Jurkat, Clone E6-1 (cell line): Measurements from ENCODE around the gene PVR. TPM values are rescaled to one million over a fixed set of nuclear protein-coding genes. Genes with fewer than 3 reads are reported as not detected.
"Not testable (repeated sequence)": the region's sequence is repeated elsewhere in the genome, so short reads cannot be mapped to it uniquely, and the experiment has no call there.

Experiments
- DNase-seq: peaks from one replicate; pipeline ENCODE4 v3.0.0-alpha.2; 2011; ENCODE audit warnings: low read depth, low spot score
- H3K4me3 ChIP-seq: 2 replicates; pipeline ENCODE4 v1.5.1; 2011; ENCODE audit warnings: mild to moderate bottlenecking, low read length, control low read depth, moderate library complexity
- polyA plus RNA-seq: library from polyadenylated mRNA; unstranded; fragments of >200 nt; gene quantifications from one replicate; pipeline ENCODE4 v1.2.1, GENCODE V29; 2012; ENCODE audit warnings: missing spikeins; ENCODE audit not compliant: insufficient read length, insufficient read depth

PVR gene, protein sequence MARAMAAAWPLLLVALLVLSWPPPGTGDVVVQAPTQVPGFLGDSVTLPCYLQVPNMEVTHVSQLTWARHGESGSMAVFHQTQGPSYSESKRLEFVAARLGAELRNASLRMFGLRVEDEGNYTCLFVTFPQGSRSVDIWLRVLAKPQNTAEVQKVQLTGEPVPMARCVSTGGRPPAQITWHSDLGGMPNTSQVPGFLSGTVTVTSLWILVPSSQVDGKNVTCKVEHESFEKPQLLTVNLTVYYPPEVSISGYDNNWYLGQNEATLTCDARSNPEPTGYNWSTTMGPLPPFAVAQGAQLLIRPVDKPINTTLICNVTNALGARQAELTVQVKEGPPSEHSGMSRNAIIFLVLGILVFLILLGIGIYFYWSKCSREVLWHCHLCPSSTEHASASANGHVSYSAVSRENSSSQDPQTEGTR
- 7.2 TPM for polyA plus RNA-seq

DNA sequence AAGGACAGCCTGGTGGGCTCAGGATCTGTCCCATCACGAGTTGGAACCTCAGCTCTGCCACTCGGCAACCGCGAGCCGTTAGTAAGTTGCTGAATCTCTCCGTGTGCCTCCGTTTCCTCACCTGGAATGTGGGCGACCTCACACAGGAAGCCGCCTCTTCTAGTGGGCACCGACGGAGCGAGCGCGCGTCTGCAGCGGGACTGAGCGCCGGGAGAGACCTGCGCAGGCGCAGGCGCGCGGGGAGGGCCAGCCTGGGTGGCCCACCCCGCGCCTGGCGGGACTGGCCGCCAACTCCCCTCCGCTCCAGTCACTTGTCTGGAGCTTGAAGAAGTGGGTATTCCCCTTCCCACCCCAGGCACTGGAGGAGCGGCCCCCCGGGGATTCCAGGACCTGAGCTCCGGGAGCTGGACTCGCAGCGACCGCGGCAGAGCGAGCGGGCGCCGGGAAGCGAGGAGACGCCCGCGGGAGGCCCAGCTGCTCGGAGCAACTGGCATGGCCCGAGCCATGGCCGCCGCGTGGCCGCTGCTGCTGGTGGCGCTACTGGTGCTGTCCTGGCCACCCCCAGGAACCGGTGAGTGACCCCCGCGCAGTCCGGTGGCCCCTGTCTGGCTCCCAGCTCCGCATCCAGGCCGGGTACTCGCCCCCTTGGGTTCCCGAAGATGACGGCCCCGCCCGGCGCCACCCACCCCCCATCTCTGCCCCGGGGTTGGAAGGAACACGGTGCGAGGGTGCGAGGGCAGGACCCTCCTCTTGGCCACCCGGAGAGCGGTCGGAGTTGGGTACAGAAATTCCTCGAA, at the start of gene PVR:
TSS of gene PVR (plus strand) at position 306 of the 797 bp plus-strand sequence. CDS start at position 493, 187 bp downstream.
- DNase-seq, result peak; percentile 34

DNA sequence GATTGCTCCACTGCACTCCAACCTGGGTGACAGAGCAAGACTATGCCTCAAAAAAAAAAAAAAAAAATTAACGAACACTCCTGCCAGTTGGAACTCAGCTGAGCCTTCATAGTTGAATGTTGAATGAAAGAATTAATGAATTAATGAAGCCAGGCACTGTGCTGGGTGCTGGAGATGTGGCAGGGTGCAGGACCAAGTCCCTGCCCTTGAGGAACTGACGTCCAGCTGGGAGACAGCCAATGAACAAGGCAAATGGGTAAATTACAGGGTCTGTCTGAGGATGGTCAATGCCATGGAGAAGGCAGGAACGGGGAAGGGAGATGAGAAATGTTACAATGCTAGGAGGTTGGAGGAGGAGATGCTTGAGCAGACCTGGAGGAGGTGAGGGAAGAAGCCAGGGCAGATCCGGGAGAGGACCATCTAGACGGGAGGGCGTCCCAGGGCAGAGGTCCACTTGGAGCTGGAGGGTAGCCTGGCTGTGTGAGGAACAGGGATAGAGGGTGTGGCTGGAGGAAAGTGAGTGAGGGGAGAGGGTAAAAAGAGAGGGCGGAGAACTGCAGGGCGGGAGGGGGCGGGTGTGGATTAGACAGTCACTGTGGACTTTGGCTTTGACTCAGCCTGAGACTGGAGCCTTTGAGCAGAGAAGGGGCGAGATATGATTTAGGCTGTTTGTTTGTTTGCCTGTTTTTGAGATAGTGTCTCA, 47.1 kb upstream of the PVR start:
- no peak for DNase-seq
- H3K4me3 ChIP-seq, result no peak overlapping the region

More for the DNA sequence above, at the start of gene PVR:
- H3K4me3 ChIP-seq, result peak within 1 kb of the TSS; percentile 64

DNA sequence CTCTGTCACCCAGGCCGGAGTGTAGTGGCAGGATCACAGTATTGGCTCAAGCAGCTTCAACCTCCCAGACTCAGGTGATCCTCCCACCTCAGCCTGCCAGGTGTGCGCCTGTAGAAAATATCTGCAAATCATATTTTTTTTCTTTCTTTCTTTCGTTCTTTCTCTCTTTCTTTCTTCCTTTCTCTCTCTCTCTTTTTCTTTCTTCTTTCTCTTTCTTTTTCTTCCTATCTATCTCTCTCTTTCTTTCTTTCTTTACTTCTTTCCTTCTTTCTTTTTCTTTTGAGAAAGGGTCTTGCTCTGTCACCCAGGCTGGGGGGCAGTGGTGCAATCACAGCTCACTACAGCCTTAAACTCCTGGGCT, 46.6 kb upstream of the PVR start:
- H3K4me3 ChIP-seq, result no peak overlapping the region
- DNase-seq, result no peak

DNA sequence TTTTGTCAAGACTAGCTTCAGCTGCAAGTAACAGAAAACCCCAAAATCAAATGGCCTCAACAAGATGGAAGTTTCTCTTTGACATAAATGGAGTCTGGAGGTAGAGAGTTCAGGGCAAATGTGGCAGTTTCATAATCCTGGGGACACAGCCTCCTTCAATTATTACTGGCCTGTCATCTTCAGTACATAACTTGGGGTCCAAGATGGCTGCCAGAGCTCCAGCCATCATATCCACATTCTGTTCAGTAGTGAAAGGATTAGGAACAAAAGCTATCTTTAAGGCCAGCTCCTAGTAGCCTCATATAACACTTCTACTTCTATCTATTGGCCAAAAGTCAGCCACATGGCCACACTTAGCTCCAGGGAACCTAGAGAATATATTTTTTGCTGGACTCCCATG, 45.4 kb upstream of the PVR start:
- DNase-seq, result no peak
- H3K4me3 ChIP-seq, result no peak overlapping the region

DNA sequence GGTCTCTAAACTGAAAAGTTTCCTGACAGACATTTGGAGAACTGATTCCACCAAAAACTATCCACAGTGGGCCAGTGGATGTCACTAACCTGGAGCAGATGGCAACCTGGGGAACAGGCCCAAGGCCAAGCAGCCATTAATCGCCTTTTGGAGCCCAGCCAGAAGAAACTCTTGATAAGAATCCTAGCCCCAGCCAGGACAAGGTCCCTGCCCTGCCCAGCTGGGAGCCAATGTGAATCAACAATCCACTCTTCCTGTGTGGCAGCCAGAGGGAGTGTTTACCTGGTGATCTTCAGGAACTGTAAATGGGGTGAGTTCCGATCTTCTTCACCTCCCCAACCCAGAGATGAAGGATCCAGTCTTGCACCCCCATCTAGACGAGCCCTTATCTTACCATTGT, 44.8 kb upstream of the PVR start:
- DNase-seq, result no peak
- no peak overlapping the region for H3K4me3 ChIP-seq

DNA sequence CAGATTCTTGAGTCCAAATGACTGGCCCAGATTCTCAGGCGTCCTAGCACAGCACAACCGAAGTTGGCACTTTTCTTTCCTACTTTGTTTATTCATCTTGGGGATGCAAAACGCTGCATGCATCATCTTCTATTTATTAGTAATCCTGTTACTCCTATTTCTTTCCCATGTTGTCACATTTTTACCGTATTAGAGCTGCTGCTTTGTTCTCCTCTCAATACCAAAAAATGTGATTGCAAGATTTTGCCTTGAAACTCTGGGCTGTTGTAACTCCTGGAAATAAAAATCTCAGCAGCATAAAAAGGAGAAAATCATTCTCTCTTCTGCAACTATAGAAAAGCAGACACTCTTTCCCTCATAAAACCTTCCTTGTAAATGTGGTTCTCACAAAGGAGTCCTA, 43.2 kb upstream of the PVR start:
- no peak overlapping the region for H3K4me3 ChIP-seq
- no peak for DNase-seq

DNA sequence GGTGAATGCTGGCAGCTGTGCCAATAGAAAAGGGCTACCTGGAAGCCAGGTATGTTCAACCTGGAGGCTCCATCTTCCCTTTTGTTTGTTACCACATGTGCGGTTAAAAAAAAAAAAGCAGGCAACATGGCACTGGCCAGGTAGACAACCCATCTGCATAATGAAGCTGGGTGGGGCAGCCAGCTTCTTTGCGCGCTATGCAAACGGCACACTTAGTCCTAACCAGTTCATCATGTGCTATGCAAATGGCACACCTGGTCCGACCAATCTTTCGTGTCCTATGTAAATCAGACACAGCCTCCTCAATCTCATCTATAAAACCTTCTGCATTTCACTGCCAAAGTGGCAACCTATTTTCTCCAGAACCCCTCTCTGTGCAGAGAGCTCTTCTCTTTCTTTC, 41.6 kb upstream of the PVR start:
- no peak overlapping the region for H3K4me3 ChIP-seq
- DNase-seq, result no peak

DNA sequence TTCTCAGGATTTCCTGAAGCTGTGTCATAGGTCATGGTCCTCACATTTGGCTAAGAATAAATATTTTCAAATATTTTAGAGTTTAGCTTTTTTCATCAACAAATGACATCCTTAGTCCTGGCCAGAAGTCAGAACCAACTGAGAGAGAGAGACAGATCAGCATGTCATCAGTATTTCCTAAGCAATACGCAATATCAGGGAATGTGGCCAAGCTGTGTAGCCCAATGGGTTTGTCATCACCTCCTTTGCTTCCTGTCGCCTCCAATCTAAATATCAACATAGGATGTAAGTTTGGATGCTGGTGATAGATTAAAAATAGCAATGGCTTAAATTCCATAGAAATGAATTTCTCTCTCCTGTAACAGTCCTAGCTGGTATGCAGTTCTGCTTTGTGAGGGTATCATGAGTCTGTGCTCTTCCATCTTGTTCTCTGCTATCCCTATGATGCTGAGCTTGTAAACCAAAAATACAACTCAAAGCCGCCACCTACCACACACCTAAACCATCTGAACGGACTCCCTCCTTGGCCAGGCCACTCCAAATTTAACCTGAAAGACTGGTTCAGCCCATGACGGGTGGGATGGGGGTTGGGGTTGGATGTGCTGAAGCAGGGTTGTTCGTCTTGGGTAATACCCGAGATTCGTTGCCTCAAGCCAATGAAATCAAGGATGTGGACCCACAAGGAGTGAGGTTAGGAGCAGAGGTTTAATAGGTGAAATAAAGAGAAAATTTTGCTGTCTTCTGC, 40.3 kb upstream of the PVR start:
- H3K4me3 ChIP-seq, result no peak overlapping the region
- no peak for DNase-seq

DNA sequence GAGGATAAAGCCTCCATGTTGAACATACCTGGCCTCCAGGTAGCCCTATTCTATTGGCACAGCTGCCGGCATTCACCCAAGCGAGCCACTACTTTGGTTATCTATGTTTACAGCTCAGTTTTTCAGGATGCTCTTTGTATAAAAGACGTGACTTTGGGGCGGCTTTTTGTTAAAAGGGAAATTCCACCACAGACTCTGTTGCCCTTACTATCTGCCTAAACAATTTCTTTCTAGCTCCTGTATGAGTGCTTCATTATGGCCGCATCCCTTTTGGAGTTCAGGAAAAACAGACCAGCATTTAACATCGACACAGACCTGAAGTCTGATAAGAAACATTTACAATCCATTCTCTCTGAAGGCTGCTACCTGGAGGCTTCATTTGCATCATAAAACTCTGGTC, 39.5 kb upstream of the PVR start:
- no peak for DNase-seq

DNA sequence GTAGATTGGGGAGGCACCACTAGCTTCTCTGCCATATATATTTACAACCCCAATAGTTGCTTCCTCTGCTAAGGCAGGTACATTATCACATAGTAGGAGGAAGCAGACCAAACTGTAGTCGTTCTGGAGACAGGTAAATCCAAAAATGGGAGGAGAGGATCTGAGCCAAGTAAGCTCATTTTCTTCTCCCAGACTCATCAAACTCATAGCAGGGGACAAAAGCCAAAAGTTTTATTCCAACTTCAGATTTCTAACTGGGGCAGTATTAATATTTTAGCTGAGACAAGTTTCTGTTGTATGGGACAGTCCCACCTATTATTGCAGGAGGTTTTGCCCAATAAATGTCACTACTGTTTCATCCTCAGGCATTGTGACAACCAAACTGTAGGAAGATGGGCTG, 38.2 kb upstream of the PVR start:
- no peak overlapping the region for H3K4me3 ChIP-seq
- no peak for DNase-seq

More for the DNA sequence above, 39.5 kb upstream of the PVR start:
- no peak overlapping the region for H3K4me3 ChIP-seq

DNA sequence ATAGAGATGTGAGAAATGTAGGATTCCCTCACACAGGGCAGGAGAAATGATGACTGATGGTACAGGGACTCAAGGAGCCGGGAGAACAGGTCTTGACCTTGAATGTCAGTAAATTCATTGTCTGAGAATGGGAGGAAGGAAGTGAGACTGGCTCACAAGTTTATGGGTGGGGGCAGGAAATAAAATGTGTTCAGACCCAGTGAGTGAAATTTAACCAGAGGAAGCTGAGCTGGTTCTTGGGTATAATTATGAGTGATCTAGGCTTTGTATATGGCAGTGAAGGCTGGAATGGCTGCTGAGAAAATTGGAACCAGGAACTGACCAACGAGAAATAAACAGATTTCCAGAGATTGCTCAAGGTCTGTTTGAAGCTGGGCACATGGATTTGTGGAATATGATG, 36.7 kb upstream of the PVR start:
- no peak overlapping the region for H3K4me3 ChIP-seq
- DNase-seq, result no peak

DNA sequence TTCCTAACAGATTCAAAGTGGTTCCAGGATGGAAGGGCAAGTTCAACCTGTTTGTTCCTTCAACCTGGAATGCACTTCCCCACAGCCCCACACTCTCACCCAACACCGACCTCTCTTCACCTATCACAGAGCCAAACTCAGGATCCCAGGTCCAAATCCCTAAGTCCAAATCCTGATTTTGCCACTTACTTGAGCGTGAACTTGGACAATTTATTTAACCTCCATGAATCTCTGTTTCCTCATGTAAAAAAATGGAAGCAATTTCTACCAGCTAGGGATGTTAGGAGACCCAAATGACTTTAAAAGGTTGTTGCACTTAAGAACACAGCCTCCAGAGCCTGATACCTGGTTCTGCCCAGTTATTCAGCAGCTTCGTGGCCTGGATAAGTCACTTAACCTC, 35.8 kb upstream of the PVR start:
- DNase-seq, result no peak
- no peak overlapping the region for H3K4me3 ChIP-seq

DNA sequence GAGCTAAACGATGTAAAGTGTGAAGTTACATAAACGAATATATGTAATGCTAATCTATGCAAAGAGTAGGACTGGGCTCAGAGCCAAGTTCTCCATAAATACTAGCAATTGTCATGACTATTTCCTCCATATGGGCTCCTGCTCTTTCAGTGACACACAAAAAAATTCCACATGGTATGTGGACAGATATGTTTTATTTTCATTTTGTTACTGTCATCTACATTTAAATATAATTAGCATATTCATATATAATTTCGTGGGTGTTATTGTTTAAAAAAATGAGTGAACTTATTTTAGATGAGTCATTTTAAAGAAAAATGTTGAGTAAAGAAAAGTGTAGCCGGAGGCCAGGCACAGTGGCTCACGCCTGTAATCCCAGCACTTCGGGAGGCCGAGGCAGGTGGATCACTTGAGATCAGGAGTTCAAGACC, 35.3 kb upstream of the PVR start:
- no peak for DNase-seq

DNA sequence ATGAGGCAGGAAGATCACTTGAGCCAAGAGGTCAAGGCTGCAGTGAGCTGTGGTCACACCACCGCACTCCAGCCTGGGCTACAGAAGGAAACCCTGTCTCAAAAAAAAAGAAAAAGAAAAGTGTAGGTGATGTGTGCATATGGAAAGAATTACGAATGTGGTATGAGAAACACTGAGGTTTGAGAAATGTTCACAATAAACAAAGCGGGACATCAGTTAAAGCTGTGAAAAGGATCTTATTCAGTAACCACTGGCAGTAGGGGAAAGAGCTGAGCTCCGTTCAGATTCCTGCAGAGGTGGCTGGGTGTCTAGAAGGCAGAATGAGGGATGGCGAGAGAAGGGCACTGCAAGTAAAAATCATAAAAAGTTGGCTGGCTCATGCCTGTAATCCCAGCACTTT, 34.5 kb upstream of the PVR start:
- no peak overlapping the region for H3K4me3 ChIP-seq
- no peak for DNase-seq

More for the DNA sequence above, 35.3 kb upstream of the PVR start:
- no peak overlapping the region for H3K4me3 ChIP-seq

DNA sequence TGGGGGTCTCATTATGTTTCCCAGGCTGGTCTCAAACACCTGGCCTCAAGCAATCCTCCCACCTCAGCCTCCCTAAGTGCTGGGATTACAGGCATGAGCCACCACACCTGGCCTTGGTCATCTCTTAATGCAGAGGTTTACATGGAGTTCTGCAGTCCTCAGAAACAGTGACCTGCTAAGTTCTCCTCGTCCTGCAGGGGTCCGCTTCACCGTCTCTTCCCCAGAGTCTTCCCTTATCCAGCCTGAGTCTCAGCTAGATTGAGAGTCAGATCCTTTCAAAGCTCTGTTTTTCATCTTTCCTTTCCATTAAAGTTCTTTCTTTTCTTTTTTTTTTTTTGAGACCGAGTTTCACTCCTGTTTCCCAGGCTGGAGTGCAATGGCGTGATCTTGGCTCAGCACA, 33.2 kb upstream of the PVR start:
- not testable (repeated sequence) for DNase-seq, H3K4me3 ChIP-seq

DNA sequence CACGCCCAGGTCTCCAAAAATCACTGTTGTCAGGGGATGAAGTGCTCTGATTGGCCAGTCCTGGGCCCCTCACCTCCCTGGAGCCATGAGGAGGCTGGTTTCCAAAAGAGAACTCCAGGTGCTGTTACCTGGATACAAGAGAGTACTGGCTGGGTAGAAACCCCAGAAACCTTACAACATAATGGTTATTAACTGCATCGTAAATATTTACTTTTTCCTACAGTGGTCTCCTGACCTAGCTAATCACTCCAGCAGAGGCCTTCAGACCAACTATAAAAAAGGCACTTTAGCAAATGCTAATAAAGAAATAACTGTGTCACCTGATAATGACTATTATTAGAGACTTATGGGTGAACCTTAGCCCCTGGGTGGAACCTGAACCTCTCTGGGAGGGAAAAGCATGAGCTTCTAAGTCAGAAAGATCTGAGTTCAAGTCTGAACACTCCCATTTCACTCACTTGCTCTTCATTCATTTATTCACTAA, 31.9 kb upstream of the PVR start:
- DNase-seq, result no peak
- H3K4me3 ChIP-seq, result no peak overlapping the region

DNA sequence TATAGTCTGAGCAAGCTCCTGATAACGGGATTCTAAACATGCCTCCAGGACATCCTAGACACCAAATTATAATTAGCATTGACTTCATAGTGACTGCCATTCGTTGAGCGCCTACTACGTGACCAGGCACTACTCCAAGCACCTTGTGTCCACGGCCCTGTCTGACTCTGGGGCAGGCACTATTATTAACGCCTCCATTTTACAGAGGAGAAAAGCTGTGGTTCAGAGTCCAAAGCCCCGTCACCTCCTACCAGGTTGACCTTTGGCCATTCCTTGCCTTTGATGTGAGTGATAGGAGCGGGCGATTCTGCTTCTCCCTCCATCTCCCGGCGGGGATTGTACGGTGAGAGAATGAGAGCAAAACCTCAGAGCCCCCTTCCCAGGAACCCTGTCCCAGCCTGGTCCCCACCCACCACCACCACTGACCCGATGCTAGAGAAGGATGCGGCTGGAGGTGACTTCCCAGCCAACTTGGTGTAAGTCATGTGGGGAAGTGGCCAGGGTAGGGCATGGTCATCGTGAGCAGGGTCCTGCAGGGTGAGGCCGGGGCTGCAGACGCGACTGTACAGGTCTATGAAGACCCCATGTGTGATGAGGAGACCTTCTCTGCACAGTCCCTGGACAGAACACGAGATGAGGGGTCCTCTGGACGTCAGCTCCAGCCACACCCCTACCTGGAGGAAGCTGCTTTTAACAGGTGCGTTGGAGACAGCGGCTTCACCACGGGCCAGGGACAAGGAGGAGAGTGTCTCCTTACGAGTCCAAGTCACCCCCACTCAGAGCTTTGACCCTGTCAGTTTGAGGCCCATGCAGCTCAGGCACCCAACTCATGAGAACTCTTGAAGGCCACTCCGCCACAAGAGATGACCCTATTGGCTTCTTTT, 30.2 kb upstream of the PVR start, which contains the start of gene IGSF23:
TSS of gene IGSF23 (plus strand) at position 269 of the 884 bp plus-strand sequence. CDS start at position 352, 83 bp downstream.
- no peak for DNase-seq

DNA sequence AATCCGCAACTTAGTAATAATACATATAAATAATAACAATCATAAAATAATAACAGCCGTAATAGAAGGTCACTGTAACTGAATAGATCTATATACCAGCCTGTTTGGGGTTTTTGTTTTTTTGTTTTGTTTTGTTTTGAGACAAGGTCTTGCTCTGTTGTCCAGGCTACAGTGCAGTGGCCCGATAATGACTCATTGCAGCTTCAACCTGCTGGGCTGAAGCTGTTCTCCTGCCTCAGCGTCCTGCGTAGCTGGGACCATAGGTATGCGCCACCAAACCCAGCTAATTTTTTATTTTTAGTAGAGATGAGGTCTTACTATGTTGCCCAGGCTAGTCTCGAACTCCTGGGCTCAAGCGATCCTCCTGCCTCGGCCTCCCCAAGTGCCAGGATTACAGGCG, 29.4 kb upstream of the PVR start:
- DNase-seq, result no peak
- no peak overlapping the region for H3K4me3 ChIP-seq

More for the DNA sequence above, 30.2 kb upstream of the PVR start, which contains the start of gene IGSF23:
- H3K4me3 ChIP-seq, result no peak within 1 kb of the TSS
